Measurements from ENCODE around the gene HES2. TPM values are rescaled to one million over a fixed set of nuclear protein-coding genes. Genes with fewer than 3 reads are reported as not detected.
"Not testable (repeated sequence)": the region's sequence is repeated elsewhere in the genome, so short reads cannot be mapped to it uniquely, and the experiment has no call there.

HES2 gene
- polyA plus RNA-seq, 2 of the 4 experiments (the other 2 are of a cell fraction), result 0.75 to 1.8 TPM

- Histone ChIP-seq H3K27ac (peak overlapping the region in 1 of 2 experiments; percentile 57; a peak in 1 of 6 replicates), H3K4me1 (0 out of 3 replicates have a peak, but pooled peaks cover 2% of the 10 kb centered on the region), H3K9me3 (no peaks in the 10 kb centered on the region), H3K4me3 (peak overlapping the region; percentile 19; the same call in 2 of the 3 replicates), H3K4me2 (peak overlapping the region; percentile 57)
- ATAC-seq, result peak in 1 of 2 experiments; percentile 41; a peak in 3 of 6 replicates
- ChIA-PET POLR2A (no interaction called here), CTCF (interaction anchor here (1.3 to 3.0 kb wide), 5 partner anchors 9 to 41 kb away, joined by 3 to 16 read pairs (median 5); no protein-coding TSS in a partner anchor)
- no peak for DNase-seq (ENCODE audit: low read depth in 1 of 2, low spot score in 1 of 2)
- 61% methylated on average over 15 of the region's 68 CpGs for WGBS (ENCODE audit: missing lambda C conversion rate)
- FAIRE-seq, result no peak
- no peak for TF ChIP-seq NR3C1 (IDR thresholded peaks at IDR 0.05)
These were observed 28.4 kb upstream of the HES2 start for GRCh38 chr1:6447818-6448748.

GRCh38 chr1:6447016-6447817, 27.5 kb upstream of the HES2 start:
- TF ChIP-seq ZFP36 (IDR thresholded peaks at IDR 0.05; ENCODE audit: borderline replicate concordance, partially characterized antibody) (no peak), USF2 (IDR thresholded peaks at IDR 0.05) (no peak), ZNF302 (CRISPR knock-in tag; IDR thresholded peaks at IDR 0.05) (no peak), NFE2L2 (conservative IDR thresholded peaks at IDR 0.05; ENCODE audit: low read length) (no peak), CBX2 (IDR thresholded peaks at IDR 0.05; ENCODE audit: borderline replicate concordance, low read depth) (no peak)
- no peak overlapping the region for H3K4me3 ChIP-seq
- no peak for ATAC-seq
- ChIA-PET CTCF (interaction anchor here (1.3 to 2.9 kb wide), 3 partner anchors 8 to 42 kb away, joined by 3 to 10 read pairs (median 6); no protein-coding TSS in a partner anchor), POLR2A (no interaction called here)
- H3K9me3 ChIP-seq, result no peaks in the 10 kb centered on the region
- 0 out of 3 replicates have a peak, but pooled peaks cover 2% of the 10 kb centered on the region for H3K4me1 ChIP-seq
- no peak for FAIRE-seq
- DNase-seq (ENCODE audit: low read depth in 1 of 2, low spot score in 1 of 2), result no peak
- no peak overlapping the region for H3K27ac ChIP-seq
- WGBS (ENCODE audit: missing lambda C conversion rate), result 85% methylated on average over 27 of the region's 67 CpGs
- H3K4me2 ChIP-seq, result no peak overlapping the region

- Histone ChIP-seq H3K4me1 (0 out of 3 replicates have a peak, but pooled peaks cover 2% of the 10 kb centered on the region), H3K9me3 (no peaks in the 10 kb centered on the region), H3K27ac (no peak overlapping the region), H3K4me3 (no peak overlapping the region), H3K4me2 (no peak overlapping the region)
- CTCF ChIA-PET, result interaction anchor here (0.9 to 1.6 kb wide), 2 partner anchors 9 to 42 kb away, joined by 3 to 6 read pairs; no protein-coding TSS in a partner anchor
- no peak for ATAC-seq
- POLR2A ChIA-PET, result no interaction called here
- TF ChIP-seq PBX3 (IDR thresholded peaks at IDR 0.05) (no peak), MAZ (IDR thresholded peaks at IDR 0.05; ENCODE audit: borderline replicate concordance, low read depth, low read length) (no peak), KDM5A (IDR thresholded peaks at IDR 0.05) (no peak), MAFK (IDR thresholded peaks at IDR 0.05; ENCODE audit: partially characterized antibody) (no peak), BCL3 (IDR thresholded peaks at IDR 0.05) (no peak), CTCF (IDR thresholded peaks at IDR 0.05) (no peak), HMGXB4 (CRISPR knock-in tag; IDR thresholded peaks at IDR 0.05; ENCODE audit: borderline replicate concordance) (no peak), KDM1A (IDR thresholded peaks at IDR 0.05; ENCODE audit: low read depth) (no peak), RFX5 (IDR thresholded peaks at IDR 0.05) (no peak)
- 84% methylated on average over 2 of the region's 4 CpGs for WGBS (ENCODE audit: missing lambda C conversion rate)
- no peak for FAIRE-seq
- DNase-seq (ENCODE audit: low read depth in 1 of 2, low spot score in 1 of 2), result no peak
These were observed 26.9 kb upstream of the HES2 start for GRCh38 chr1:6446665-6447015.

- WGBS (ENCODE audit: missing lambda C conversion rate), result no CpG with 5 or more reads among the region's 4 CpGs
- POLR2A ChIA-PET; H3K4me1 ChIP-seq; DNase-seq (ENCODE audit: low read depth in 1 of 2, low spot score in 1 of 2); FAIRE-seq; H3K9me3 ChIP-seq; ATAC-seq; H3K4me2 ChIP-seq; H3K27ac ChIP-seq; H3K4me3 ChIP-seq: not testable (repeated sequence)
- CTCF ChIA-PET, result interaction anchor here (0.7 to 1.6 kb wide), 6 partner anchors 9 to 43 kb away, joined by 3 to 6 read pairs (median 3); no protein-coding TSS in a partner anchor
These were observed 26.2 kb upstream of the HES2 start for GRCh38 chr1:6445929-6446328.

Measured in A549 (cell line).